ENCODE results near the gene ANKRD35.
"Not testable (repeated sequence)": the region's sequence is repeated elsewhere in the genome, so short reads cannot be mapped to it uniquely, and the experiment has no call there.

Gene ANKRD35

GRCh38 chr1:145858901-145859490 is 26.7 kb downstream of the ANKRD35 start, which contains the start of gene PIAS3:
Gene PIAS3, minus strand, starts transcription at chr1:145859081. Its CDS starts 91 bp downstream, at chr1:145858990.
- intact Hi-C loops (cut with DNase I) = no loop called here
- DNase-seq = peak; percentile 83 to 98 (median 90)

GRCh38 chr1:145858238-145858900 is 27.3 kb downstream of the ANKRD35 start:
- DNase-seq = peak; percentile 29 to 92 (median 44)

GRCh38 chr1:145857170-145857569 is 28.5 kb downstream of the ANKRD35 start:
- intact Hi-C loops (cut with DNase I) = no loop called here

More at GRCh38 chr1:145858238-145858900, 27.3 kb downstream of the ANKRD35 start:
- intact Hi-C loops (cut with DNase I) = no loop called here

GRCh38 chr1:145855426-145855948 is 30.2 kb downstream of the ANKRD35 start:
- intact Hi-C loops (cut with DNase I) = no loop called here
- DNase-seq = no peak

More at GRCh38 chr1:145857170-145857569, 28.5 kb downstream of the ANKRD35 start:
- DNase-seq = no peak

- no peak for DNase-seq
- intact Hi-C loops (cut with DNase I) = loop anchor here (5.0 kb wide), 1 partner anchor 63 kb away; the partner anchor contains the start of gene ITGA10
Observed at GRCh38 chr1:145849356-145850160, 36.1 kb downstream of the ANKRD35 start.

GRCh38 chr1:145847827-145848226 is 37.8 kb downstream of the ANKRD35 start:
- no peak for DNase-seq
- intact Hi-C loops (cut with DNase I) = loop anchor here (5.0 kb wide), 1 partner anchor 64 kb away; the partner anchor contains the start of gene ITGA10

- intact Hi-C loops (cut with DNase I) = loop anchor here (5.0 kb wide), 1 partner anchor 66 kb away; the partner anchor contains the start of gene ITGA10
- DNase-seq = no peak
Observed at GRCh38 chr1:145846201-145846612, 39.5 kb downstream of the ANKRD35 start.

- intact Hi-C loops (cut with DNase I) = loop anchor here (5.0 kb wide), 1 partner anchor 67 kb away; the partner anchor contains the start of gene ITGA10
- peak; percentile 43 to 95 (median 76) for DNase-seq
Observed at GRCh38 chr1:145845514-145846161, 40.0 kb downstream of the ANKRD35 start, which contains the start of gene NUDT17. Gene NUDT17, plus strand, starts transcription at chr1:145845630. Its CDS starts 11 bp downstream, at chr1:145845641.

- no peak for DNase-seq
- intact Hi-C loops (cut with DNase I) = loop anchor here (5.0 kb wide), 1 partner anchor 67 kb away; the partner anchor contains the start of gene ITGA10
Observed at GRCh38 chr1:145845144-145845513, 40.5 kb downstream of the ANKRD35 start.

GRCh38 chr1:145843031-145843430 is 42.6 kb downstream of the ANKRD35 start:
- DNase-seq = no peak
- intact Hi-C loops (cut with DNase I) = no loop called here

- DNase-seq = no peak
- intact Hi-C loops (cut with DNase I) = no loop called here
Observed at GRCh38 chr1:145837656-145838055, 48.0 kb downstream of the ANKRD35 start.

GRCh38 chr1:145830810-145831209 is 54.9 kb downstream of the ANKRD35 start:
- DNase-seq; intact Hi-C loops (cut with DNase I): not testable (repeated sequence)

- DNase-seq = no peak
- intact Hi-C loops (cut with DNase I) = no loop called here
Observed at GRCh38 chr1:145828367-145829026, 57.2 kb downstream of the ANKRD35 start.

- intact Hi-C loops (cut with DNase I) = no loop called here
Observed at GRCh38 chr1:145827966-145828365, 57.7 kb downstream of the ANKRD35 start.

GRCh38 chr1:145826030-145826429 is 59.6 kb downstream of the ANKRD35 start:
- DNase-seq = no peak
- intact Hi-C loops (cut with DNase I) = no loop called here

More at GRCh38 chr1:145827966-145828365, 57.7 kb downstream of the ANKRD35 start:
- no peak for DNase-seq

- intact Hi-C loops (cut with DNase I) = no loop called here
- DNase-seq = no peak
Observed at GRCh38 chr1:145824499-145824842, 61.2 kb downstream of the ANKRD35 start.

- DNase-seq = peak; percentile 83 to 98 (median 92)
- intact Hi-C loops (cut with DNase I) = no loop called here
Observed at GRCh38 chr1:145823565-145824498, 61.8 kb downstream of the ANKRD35 start, which contains the start of the genes POLR3C and RNF115. Gene POLR3C, plus strand, starts transcription at chr1:145824200. Its CDS starts 1,577 bp downstream, at chr1:145825777. Gene RNF115, minus strand, starts transcription at chr1:145824095. Its CDS starts 222 bp downstream, at chr1:145823873.

- intact Hi-C loops (cut with DNase I); DNase-seq: not testable (repeated sequence)
Observed at GRCh38 chr1:145822779-145823331, 62.8 kb downstream of the ANKRD35 start.

Measured in posterior cingulate gyrus (tissue), 11 donors.